HCT116 (cell line): ENCODE results near the gene NFASC. TPM values are rescaled to one million over a fixed set of nuclear protein-coding genes. Genes with fewer than 3 reads are reported as not detected.

Experiments
- ATAC-seq: fragments of 200-7000 bp; cut with Tn5 transposase; 2 replicates; pipeline ENCODE4 v1.9.1; 2020; ENCODE audit warnings: mild to moderate bottlenecking, moderate library complexity
- BruUV-seq: library from RNA; stranded (reverse); fragments of 400-500 nt; replicated peaks from 2 replicates; lab custom pipeline; 2021; lab: Mats Ljungman, UMichigan
- CTCF ChIA-PET: fragments of 300-600 bp; sonication (Branson Sonifier 250); formaldehyde crosslinking; loops from one replicate; lab custom pipeline; 2021; ENCODE audit warnings: antibody characterized with exemption; lab: Charles Lee
- POLR2A ChIA-PET: fragments of 300-600, 350-600 bp; sonication (Branson Sonifier 250); formaldehyde crosslinking; loops from one replicate; lab custom pipeline; 2021; ENCODE audit warnings: antibody characterized with exemption; lab: Charles Lee
- RAD21 ChIA-PET, 2 experiments: fragments of 300-600 bp; sonication (Branson Sonifier 250); formaldehyde crosslinking; loops; one replicate each; lab custom pipeline; 2023; ENCODE audit warnings: low total read pairs in 2 of 2; ENCODE audit not compliant: uncharacterized antibody in 2 of 2, unreplicated experiment in 2 of 2, low non-redundant PET in 1 of 2; lab: Charles Lee
- DNase-seq: peaks from one replicate; pipeline ENCODE4 v3.0.0-alpha.2; 2010; ENCODE audit warnings: low read depth, low spot score
- H2AFZ ChIP-seq: fragments of 200-600 bp; shearing (Covaris generic), sonication (generic); 2 replicates; pipeline ENCODE4 v1.6.1; 2017; ENCODE audit warnings: low read depth, mixed run types, mixed read lengths, antibody characterized with exemption, low read length; ENCODE audit not compliant: poor library complexity, severe bottlenecking
- H3K27ac ChIP-seq: 2 replicates; pipeline ENCODE4 v1.5.1; 2012; ENCODE audit warnings: low read depth, low read length
- H3K27me3 ChIP-seq: fragments of 200-600 bp; sonication (generic); 2 replicates; pipeline ENCODE4 v1.6.1; 2016; ENCODE audit warnings: mixed run types, low read length, mixed read lengths; ENCODE audit not compliant: insufficient read depth
- H3K36me3 ChIP-seq, 2 experiments: fragments of 200-500 bp in 1 of 2; fragments of 200-600 bp in 1 of 2; sonication (Bioruptor generic) in 1 of 2; sonication (generic) in 1 of 2; 2 replicates each; pipeline versions ENCODE4 v1.5.1 to v1.6.1; 2014 to 2016; ENCODE audit warnings: low read length in 2 of 2, inconsistent platforms in 1 of 2, mixed read lengths in 1 of 2, mixed run types in 1 of 2; ENCODE audit not compliant: insufficient read depth in 2 of 2, control insufficient read depth in 1 of 2
- H3K4me1 ChIP-seq, 2 experiments: fragments of 200-600 bp in 1 of 2; sonication (generic) in 1 of 2; 2 replicates each; pipeline versions ENCODE4 v1.5.1 to v1.6.1; 2012 to 2017; ENCODE audit warnings: low read length in 2 of 2, inconsistent platforms in 1 of 2, mild to moderate bottlenecking in 1 of 2, mixed read lengths in 1 of 2, mixed run types in 1 of 2, moderate library complexity in 1 of 2; ENCODE audit not compliant: insufficient read depth in 2 of 2, control insufficient read depth in 1 of 2
- H3K4me2 ChIP-seq: fragments of 200-600 bp; sonication (generic); 2 replicates; pipeline ENCODE4 v1.6.1; 2017; ENCODE audit warnings: mixed run types, low read length, mixed read lengths
- H3K4me3 ChIP-seq, 2 experiments: fragments of 200-600 bp in 1 of 2; sonication (generic) in 1 of 2; replicated peaks in 1 of 2; 2 replicates each; pipeline ENCODE4 v1.5.1; 2011 to 2016; ENCODE audit warnings: low read length in 2 of 2, control low read depth in 1 of 2, low read depth in 1 of 2, mild to moderate bottlenecking in 1 of 2, mixed read lengths in 1 of 2, mixed run types in 1 of 2
- H3K79me2 ChIP-seq: fragments of 200-600 bp; sonication (generic); 2 replicates; pipeline ENCODE4 v1.6.1; 2017; ENCODE audit warnings: mild to moderate bottlenecking, mixed run types, low read length, moderate library complexity, mixed read lengths; ENCODE audit not compliant: insufficient read depth
- H3K9ac ChIP-seq: fragments of 200-600 bp; sonication (generic); 2 replicates; pipeline ENCODE4 v1.6.1; 2016; ENCODE audit warnings: low read length, mixed read lengths
- H3K9me2 ChIP-seq: fragments of 200-600 bp; sonication (generic), shearing (Covaris generic); 2 replicates; pipeline ENCODE4 v1.6.1; 2017; ENCODE audit warnings: mixed run types, mild to moderate bottlenecking, moderate library complexity; ENCODE audit not compliant: insufficient read depth
- H3K9me3 ChIP-seq, 2 experiments: fragments of 200-500 bp in 1 of 2; fragments of 200-600 bp in 1 of 2; sonication (Bioruptor generic) in 1 of 2; sonication (generic) in 1 of 2; 2 replicates each; pipeline ENCODE4 v1.6.1; 2014 to 2017; ENCODE audit warnings: low read length in 2 of 2, mixed read lengths in 2 of 2, inconsistent platforms in 1 of 2, low read depth in 1 of 2, mild to moderate bottlenecking in 1 of 2, mixed run types in 1 of 2, moderate library complexity in 1 of 2; ENCODE audit not compliant: control insufficient read depth in 1 of 2, insufficient read depth in 1 of 2
- H4K20me1 ChIP-seq: fragments of 200-600 bp; sonication (generic), shearing (Covaris generic); 2 replicates; pipeline ENCODE4 v1.6.1; 2017; ENCODE audit warnings: mixed run types, mild to moderate bottlenecking, moderate library complexity; ENCODE audit not compliant: insufficient read depth
- CBX3 ChIP-seq: IDR thresholded peaks from 2 replicates; pipeline ENCODE4 v1.6.1; 2012; ENCODE audit warnings: low read depth
- CEBPB ChIP-seq: IDR thresholded peaks from 2 replicates; pipeline ENCODE4 v1.6.1; 2012; ENCODE audit warnings: low read depth
- CTCF ChIP-seq, 3 experiments: fragments of 200-600 bp in 1 of 3; sonication (generic) in 1 of 3; IDR thresholded peaks in 2 of 3; conservative IDR thresholded peaks in 1 of 3; 2 replicates each; pipeline ENCODE4 v1.5.1; 2012 to 2017; ENCODE audit warnings: low read depth in 2 of 3, low read length in 2 of 3, antibody characterized with exemption in 1 of 3, borderline replicate concordance in 1 of 3, control low read depth in 1 of 3, mild to moderate bottlenecking in 1 of 3, mixed read lengths in 1 of 3, mixed run types in 1 of 3, moderate library complexity in 1 of 3; ENCODE audit not compliant: insufficient read depth in 1 of 3
- EGR1 ChIP-seq: IDR thresholded peaks from 2 replicates; pipeline ENCODE4 v1.6.1; 2012; ENCODE audit warnings: low read depth
- ELF1 ChIP-seq: IDR thresholded peaks from 2 replicates; pipeline ENCODE4 v1.6.1; 2012; ENCODE audit warnings: low read depth, borderline replicate concordance
- EZH2 ChIP-seq: fragments of 200-600 bp; sonication (generic); IDR thresholded peaks from 2 replicates; pipeline ENCODE4 v1.6.1; 2017; ENCODE audit warnings: antibody characterized with exemption, mixed run types
- MAX ChIP-seq: IDR thresholded peaks from 2 replicates; pipeline ENCODE4 v1.6.1; 2012
- POLR2AphosphoS5 ChIP-seq: IDR thresholded peaks from 2 replicates; pipeline ENCODE4 v1.6.1; 2011; ENCODE audit warnings: mild to moderate bottlenecking, low read depth, low read length, moderate library complexity
- RAD21 ChIP-seq: IDR thresholded peaks from 2 replicates; pipeline ENCODE4 v1.6.1; 2012; ENCODE audit warnings: low read depth, mild to moderate bottlenecking
- REST ChIP-seq: IDR thresholded peaks from 2 replicates; pipeline ENCODE4 v1.6.1; 2012; ENCODE audit warnings: low read depth
- SRF ChIP-seq: IDR thresholded peaks from 2 replicates; pipeline ENCODE4 v1.6.1; 2012; ENCODE audit warnings: low read depth
- ZBTB33 ChIP-seq: IDR thresholded peaks from 2 replicates; pipeline ENCODE4 v1.6.1; 2011; ENCODE audit warnings: mild to moderate bottlenecking, low read length, moderate library complexity; ENCODE audit not compliant: insufficient replicate concordance; ENCODE audit errors: extremely low read depth
- ZNF274 ChIP-seq: fragments of 200-500 bp; sonication (Bioruptor generic); IDR thresholded peaks from 2 replicates; pipeline ENCODE4 v1.6.1; 2014; ENCODE audit warnings: mild to moderate bottlenecking, low read depth, low read length, inconsistent platforms
- intact Hi-C: fragments of 100-400 bp; cut with micrococcal nuclease; formaldehyde crosslinking; loops from 2 replicates; pipeline ENCODE4 v1.10.0; 2022
- total RNA-seq: library from RNA; stranded (reverse); gene quantifications from one replicate; pipeline ENCODE4 v1.2.1, GENCODE V29; 2021; ENCODE audit not compliant: unreplicated experiment

The NFASC gene
- total RNA-seq, 1 experiment from 2014 or later = 0.57 TPM

- H3K4me1 ChIP-seq = no peaks in the 10 kb centered on the region
- intact Hi-C loops = no loop called here
- ChIA-PET CTCF (no interaction called here), POLR2A (no interaction called here), RAD21 (no interaction called here)
- no peak overlapping the region for H3K4me2 ChIP-seq
- ATAC-seq (no peak), DNase-seq (no peak)
- H3K27me3 ChIP-seq = peaks cover 36% of the 10 kb centered on the region; the same call in 1 of the 2 replicates
- H3K79me2 ChIP-seq = no peaks in the 10 kb centered on the region
- TF ChIP-seq ELF1 = no peak
- no peak for TF ChIP-seq CTCF (IDR thresholded peaks at IDR 0.05 in 2 of 3, conservative IDR thresholded peaks at IDR 0.05 in 1 of 3; ENCODE audit: borderline replicate concordance in 1 of 3, insufficient read depth in 1 of 3, low read depth in 2 of 3, low read length in 2 of 3)
- no peak for TF ChIP-seq EZH2
- TF ChIP-seq SRF = no peak
- TF ChIP-seq REST = no peak
- TF ChIP-seq ZNF274 = no peak
- TF ChIP-seq ZBTB33 = no peak
- no peak for TF ChIP-seq RAD21
- TF ChIP-seq POLR2AphosphoS5 = no peak
- TF ChIP-seq EGR1 = no peak
- no peak for TF ChIP-seq CEBPB
- TF ChIP-seq CBX3 = no peak
- no peak for TF ChIP-seq MAX
- no peak overlapping the region for H3K9ac ChIP-seq
- H3K27ac ChIP-seq = no peak overlapping the region
- no TSS peak for BruUV-seq
- no peaks in the 10 kb centered on the region for H3K36me3 ChIP-seq
- H3K9me3 ChIP-seq = no peaks in the 10 kb centered on the region
- no peaks in the 10 kb centered on the region for H3K9me2 ChIP-seq
- H2AFZ ChIP-seq = no peak overlapping the region
- no peaks in the 10 kb centered on the region for H4K20me1 ChIP-seq
- no peak overlapping the region for H3K4me3 ChIP-seq
Observed at GRCh38 chr1:205043866-205044265, 173.2 kb downstream of the NFASC start.
